PC-3 (cell line): ENCODE measurements around the gene TTC16. TPM values are rescaled to one million over a fixed set of nuclear protein-coding genes. Genes with fewer than 3 reads are reported as not detected.

ENCODE experiments used
- ATAC-seq: fragments of 200-7000 bp; cut with Tn5 transposase; 2 replicates; pipeline ENCODE4 v1.9.1; 2020; ENCODE audit warnings: mild to moderate bottlenecking, moderate library complexity
- BruUV-seq: library from RNA; stranded (reverse); fragments of 400-500 nt; replicated peaks from 2 replicates; lab custom pipeline; 2021; lab: Mats Ljungman, UMichigan
- CTCF ChIA-PET: fragments of 300-600 bp; sonication (Branson Sonifier 250); formaldehyde crosslinking; loops from one replicate; lab custom pipeline; 2022; ENCODE audit warnings: antibody characterized with exemption; lab: Charles Lee
- POLR2A ChIA-PET: fragments of 300-600 bp; sonication (Branson Sonifier 250); formaldehyde crosslinking; loops from one replicate; lab custom pipeline; 2022; ENCODE audit warnings: antibody characterized with exemption; ENCODE audit not compliant: unreplicated experiment; lab: Charles Lee
- DNase-seq: peaks from one replicate; pipeline ENCODE4 v3.0.0-alpha.2; 2015
- H2AFZ ChIP-seq: fragments of 300-600 bp; sonication (generic); 2 replicates; pipeline ENCODE4 v1.6.0; 2016; ENCODE audit warnings: antibody characterized with exemption, low read length
- H3F3A ChIP-seq: fragments of 300-600 bp; sonication (generic); one replicate; pipeline ENCODE4 v1.6.0; 2017; ENCODE audit warnings: antibody characterized with exemption, low read length, control low read depth, mild to moderate bottlenecking; ENCODE audit not compliant: unreplicated experiment
- H3K27ac ChIP-seq: fragments of 300-600 bp; sonication (generic); 2 replicates; pipeline ENCODE4 v1.5.1; 2016; ENCODE audit warnings: mild to moderate bottlenecking, low read length
- H3K27me3 ChIP-seq: fragments of 300-600 bp; sonication (generic); 2 replicates; pipeline ENCODE4 v1.6.1; 2016; ENCODE audit warnings: low read length, mixed read lengths
- H3K36me3 ChIP-seq: fragments of 300-600 bp; sonication (generic); 2 replicates; pipeline ENCODE4 v1.6.1; 2016; ENCODE audit warnings: low read depth, mixed run types, low read length, mixed read lengths
- H3K4me1 ChIP-seq: fragments of 300-600 bp; sonication (generic); 2 replicates; pipeline ENCODE4 v1.5.1; 2016; ENCODE audit warnings: low read length; ENCODE audit not compliant: insufficient read depth
- H3K4me2 ChIP-seq: fragments of 300-600 bp; sonication (generic); 2 replicates; pipeline ENCODE4 v1.6.0; 2016; ENCODE audit warnings: low read length
- H3K4me3 ChIP-seq: fragments of 300-600 bp; sonication (generic); 2 replicates; pipeline ENCODE4 v1.5.1; 2016; ENCODE audit warnings: mild to moderate bottlenecking, low read length, mixed read lengths
- H3K79me2 ChIP-seq: fragments of 300-600 bp; sonication (generic); 2 replicates; pipeline ENCODE4 v1.6.1; 2017; ENCODE audit warnings: low read length, mixed read lengths
- H3K9ac ChIP-seq: fragments of 300-600 bp; sonication (generic); 2 replicates; pipeline ENCODE4 v1.6.0; 2016; ENCODE audit warnings: mild to moderate bottlenecking, low read length
- H3K9me2 ChIP-seq: fragments of 300-600 bp; sonication (generic); replicated peaks from 2 replicates; pipeline ENCODE4 v1.6.1; 2016; ENCODE audit warnings: mixed run types, low read length, mixed read lengths
- H3K9me3 ChIP-seq: fragments of 300-600 bp; sonication (generic); 2 replicates; pipeline ENCODE4 v1.6.1; 2016; ENCODE audit warnings: low read length, mixed read lengths
- H4K20me1 ChIP-seq: fragments of 300-600 bp; sonication (generic); 2 replicates; pipeline ENCODE4 v1.6.1; 2016; ENCODE audit warnings: low read length, mixed read lengths
- EZH2 ChIP-seq: fragments of 300-600 bp; sonication (generic); IDR thresholded peaks from one replicate; pipeline ENCODE4 v1.6.1; 2017; ENCODE audit warnings: antibody characterized with exemption, mild to moderate bottlenecking, low read length; ENCODE audit not compliant: unreplicated experiment
- EZH2phosphoT487 ChIP-seq: fragments of 300-600 bp; sonication (generic); IDR thresholded peaks from 2 replicates; pipeline ENCODE4 v1.6.1; 2018; ENCODE audit warnings: mild to moderate bottlenecking, antibody characterized with exemption, low read length, borderline replicate concordance
- intact Hi-C: fragments of 100-400 bp; cut with micrococcal nuclease; formaldehyde crosslinking; loops from 2 replicates; pipeline ENCODE4 v1.9.0; 2023
- total RNA-seq: library from RNA; depleted of rRNA; stranded (reverse); fragments of >200 nt; gene quantifications from 2 replicates; pipeline ENCODE4 v1.2.3, GENCODE V29; 2014
- TF ChIP-seq, protein P1 (sequence below): fragments of 300-600 bp; sonication (generic); conservative IDR thresholded peaks from 2 replicates; pipeline ENCODE4 v1.5.1; 2017; ENCODE audit warnings: antibody characterized with exemption, low read depth, mild to moderate bottlenecking, low read length

Gene TTC16
- total RNA-seq, 1 experiment from 2014 or later, result 0.04 TPM

DNA sequence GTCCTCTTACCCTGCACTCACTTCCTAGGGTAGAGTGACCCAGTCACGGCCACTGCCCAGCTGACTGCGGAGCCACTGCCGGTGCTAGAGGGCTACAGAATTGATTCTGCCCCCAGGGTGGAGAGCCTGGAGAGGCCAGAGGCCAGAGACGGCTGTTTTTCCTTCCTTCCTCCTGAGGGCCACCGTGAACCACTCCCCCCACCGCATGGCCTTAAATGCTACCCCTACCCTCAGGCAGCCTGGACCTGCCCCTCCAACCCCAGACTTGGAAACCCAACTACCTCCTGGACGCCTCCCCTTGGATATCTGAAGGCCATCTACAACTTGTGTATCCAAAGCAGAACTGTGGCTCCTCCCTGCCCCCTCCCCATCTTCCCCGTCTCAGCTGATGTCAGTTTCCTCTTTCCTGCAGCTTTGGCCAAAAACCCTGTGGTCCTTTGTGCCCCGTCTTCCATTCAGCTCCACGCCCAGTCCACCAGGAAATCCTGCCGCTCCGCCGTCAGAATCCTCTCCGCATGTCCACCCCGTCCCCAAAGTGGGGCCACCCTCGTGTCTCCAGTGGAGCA is 46.3 kb downstream of the TTC16 start:
- Histone ChIP-seq H3K4me1 (no peaks in the 10 kb centered on the region), H3K9me3 (no peaks in the 10 kb centered on the region), H3K79me2 (no peaks in the 10 kb centered on the region), H3K4me2 (no peak overlapping the region), H3K9ac (no peak overlapping the region), H3K4me3 (no peak overlapping the region), H4K20me1 (no peaks in the 10 kb centered on the region), H3K36me3 (no peaks in the 10 kb centered on the region), H2AFZ (no peak overlapping the region), H3F3A (no peaks in the 10 kb centered on the region), H3K27ac (no peak overlapping the region), H3K9me2 (no peaks in the 10 kb centered on the region), H3K27me3 (no peaks in the 10 kb centered on the region)
- DNase-seq (no peak), ATAC-seq (no peak)
- TF ChIP-seq EZH2 (no peak), EZH2phosphoT487 (no peak)
- TF ChIP-seq, protein P1, sequence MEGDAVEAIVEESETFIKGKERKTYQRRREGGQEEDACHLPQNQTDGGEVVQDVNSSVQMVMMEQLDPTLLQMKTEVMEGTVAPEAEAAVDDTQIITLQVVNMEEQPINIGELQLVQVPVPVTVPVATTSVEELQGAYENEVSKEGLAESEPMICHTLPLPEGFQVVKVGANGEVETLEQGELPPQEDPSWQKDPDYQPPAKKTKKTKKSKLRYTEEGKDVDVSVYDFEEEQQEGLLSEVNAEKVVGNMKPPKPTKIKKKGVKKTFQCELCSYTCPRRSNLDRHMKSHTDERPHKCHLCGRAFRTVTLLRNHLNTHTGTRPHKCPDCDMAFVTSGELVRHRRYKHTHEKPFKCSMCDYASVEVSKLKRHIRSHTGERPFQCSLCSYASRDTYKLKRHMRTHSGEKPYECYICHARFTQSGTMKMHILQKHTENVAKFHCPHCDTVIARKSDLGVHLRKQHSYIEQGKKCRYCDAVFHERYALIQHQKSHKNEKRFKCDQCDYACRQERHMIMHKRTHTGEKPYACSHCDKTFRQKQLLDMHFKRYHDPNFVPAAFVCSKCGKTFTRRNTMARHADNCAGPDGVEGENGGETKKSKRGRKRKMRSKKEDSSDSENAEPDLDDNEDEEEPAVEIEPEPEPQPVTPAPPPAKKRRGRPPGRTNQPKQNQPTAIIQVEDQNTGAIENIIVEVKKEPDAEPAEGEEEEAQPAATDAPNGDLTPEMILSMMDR, result no peak
- CTCF ChIA-PET, result no interaction called here
- POLR2A ChIA-PET, result no interaction called here
- intact Hi-C loops, result no loop called here
- no TSS peak for BruUV-seq

- no peaks in the 10 kb centered on the region for H3K9me3 ChIP-seq
- H2AFZ ChIP-seq, result no peak overlapping the region
- H3K36me3 ChIP-seq, result no peaks in the 10 kb centered on the region
- BruUV-seq, result no TSS peak
- no peaks in the 10 kb centered on the region for H3F3A ChIP-seq
- no peaks in the 10 kb centered on the region for H4K20me1 ChIP-seq
- no peak for TF ChIP-seq EZH2
- TF ChIP-seq, protein P1, result peak; percentile 27; the same call in 1 of the 2 replicates
- ATAC-seq (no peak), DNase-seq (no peak)
- no peak overlapping the region for H3K9ac ChIP-seq
- H3K27ac ChIP-seq, result no peak overlapping the region
- H3K4me3 ChIP-seq, result no peak overlapping the region
- no peaks in the 10 kb centered on the region for H3K9me2 ChIP-seq
- no peak overlapping the region for H3K4me2 ChIP-seq
- intact Hi-C loops, result no loop called here
- no peaks in the 10 kb centered on the region for H3K27me3 ChIP-seq
- POLR2A ChIA-PET, result no interaction called here
- CTCF ChIA-PET, result interaction anchor here (0.6 kb wide), 1 partner anchor 327 kb away, joined by 3 read pairs; no protein-coding TSS in a partner anchor
- no peaks in the 10 kb centered on the region for H3K79me2 ChIP-seq
- no peaks in the 10 kb centered on the region for H3K4me1 ChIP-seq
These were observed 48.1 kb downstream of the TTC16 start for GRCh38 chr9:127763918-127764384.

DNA sequence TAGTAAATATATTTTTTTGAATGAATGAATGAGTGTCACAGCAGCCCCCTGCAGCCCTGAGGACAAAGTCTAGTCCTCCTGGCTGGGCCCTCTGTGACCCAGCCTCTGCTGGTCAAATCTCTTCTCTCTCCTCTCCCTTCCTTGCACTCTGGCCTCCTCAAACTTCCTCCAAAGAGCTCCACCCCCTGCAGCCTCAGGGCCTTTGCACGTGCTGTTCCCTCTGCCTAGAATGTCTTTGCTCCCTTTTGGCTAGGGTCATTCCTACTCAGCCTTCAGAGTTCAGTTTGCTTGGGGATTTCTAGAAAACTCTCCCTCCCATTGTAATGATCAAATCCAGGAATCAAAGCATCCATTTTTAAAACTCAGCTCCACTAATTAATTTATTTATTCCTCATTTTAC is 49.5 kb downstream of the TTC16 start:
- no peak for DNase-seq
- no peaks in the 10 kb centered on the region for H3K36me3 ChIP-seq
- intact Hi-C loops, result no loop called here
- no peak overlapping the region for H2AFZ ChIP-seq
- no peaks in the 10 kb centered on the region for H4K20me1 ChIP-seq
- H3K9me3 ChIP-seq, result no peaks in the 10 kb centered on the region
- H3K79me2 ChIP-seq, result no peaks in the 10 kb centered on the region
- H3K4me3 ChIP-seq, result no peak overlapping the region
- no peak overlapping the region for H3K9ac ChIP-seq
- H3K4me2 ChIP-seq, result no peak overlapping the region
- ChIA-PET POLR2A (no interaction called here), CTCF (no interaction called here)
- no peak overlapping the region for H3K27ac ChIP-seq
- no TSS peak for BruUV-seq
- H3K4me1 ChIP-seq, result no peaks in the 10 kb centered on the region
- ATAC-seq, result no peak
- H3K27me3 ChIP-seq, result no peaks in the 10 kb centered on the region
- H3F3A ChIP-seq, result no peaks in the 10 kb centered on the region
- TF ChIP-seq, protein P1, result no peak
- H3K9me2 ChIP-seq, result no peaks in the 10 kb centered on the region
